ENCODE results near the gene MCC.

Gene MCC

DNA sequence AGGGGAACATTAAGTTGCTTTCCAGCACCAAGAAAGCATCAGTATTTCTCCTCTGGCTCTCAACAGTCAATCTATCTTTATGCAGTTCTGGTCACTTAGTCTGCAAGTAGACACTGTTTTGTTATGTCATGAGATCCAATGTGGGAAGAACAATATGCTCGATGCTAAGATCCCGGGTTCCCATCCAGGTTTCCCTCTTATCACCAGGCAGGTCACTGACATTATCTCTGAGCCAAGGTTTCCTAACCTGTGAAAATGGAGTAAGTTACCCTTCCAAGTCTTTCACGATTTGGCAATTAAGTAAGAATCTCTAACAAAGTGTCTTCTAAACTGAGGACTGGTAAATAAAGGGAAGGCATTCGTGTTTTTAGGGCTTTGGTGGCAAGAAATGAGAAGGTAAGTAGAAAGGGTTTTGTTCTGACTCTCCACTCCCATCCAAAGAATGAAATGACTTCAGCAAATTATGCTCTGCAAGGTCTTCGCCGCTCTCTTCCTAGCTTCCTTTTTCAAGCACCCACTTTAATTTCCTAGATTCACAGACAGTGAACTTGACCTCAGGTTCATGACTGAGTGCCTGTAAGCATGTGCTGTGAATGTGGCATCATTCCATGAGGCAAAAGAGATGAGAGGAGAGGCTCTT is 425.3 kb downstream of the MCC start:
- DNase-seq, result no peak

- DNase-seq, result no peak
Observed at GRCh38 chr5:113061846-113062780, 426.1 kb downstream of the MCC start.

GRCh38 chr5:113060408-113061025 is 427.7 kb downstream of the MCC start:
- no peak for DNase-seq

- DNase-seq, result no peak
Observed at GRCh38 chr5:113059232-113060040, 428.8 kb downstream of the MCC start.

DNA sequence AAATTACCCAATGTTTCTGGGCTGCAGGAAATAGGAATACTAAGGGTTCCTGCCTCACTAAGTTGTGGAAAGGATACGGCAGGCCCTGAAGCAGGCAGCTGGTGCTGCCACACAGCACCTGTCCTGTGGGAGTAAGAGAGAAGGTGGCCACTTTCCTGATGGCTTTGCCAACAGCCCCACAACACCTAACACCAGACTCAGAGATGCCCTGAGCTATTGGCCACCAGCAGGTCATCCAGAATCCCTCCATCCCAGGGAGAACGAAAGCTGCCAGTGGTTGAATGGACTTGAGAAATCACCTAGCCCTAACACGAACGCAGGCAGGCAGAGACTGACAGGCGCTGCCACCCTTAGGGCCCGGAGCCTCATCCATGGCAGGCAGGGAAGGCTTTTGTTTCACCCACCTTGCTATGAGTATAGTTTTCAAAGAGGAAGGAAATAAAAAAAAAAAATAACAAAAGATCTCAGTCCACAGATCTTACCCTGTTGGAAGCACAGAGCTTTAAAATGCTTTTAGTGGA is 429.5 kb downstream of the MCC start:
- DNase-seq, result no peak

GRCh38 chr5:113058269-113058668 is 430.0 kb downstream of the MCC start:
- no peak for DNase-seq

GRCh38 chr5:113057557-113057984 is 430.7 kb downstream of the MCC start:
- no peak for DNase-seq

- no peak for DNase-seq
Observed at GRCh38 chr5:113056988-113057387, 431.3 kb downstream of the MCC start.

- DNase-seq, result no peak
Observed at GRCh38 chr5:113054899-113055298, 433.4 kb downstream of the MCC start.

DNA sequence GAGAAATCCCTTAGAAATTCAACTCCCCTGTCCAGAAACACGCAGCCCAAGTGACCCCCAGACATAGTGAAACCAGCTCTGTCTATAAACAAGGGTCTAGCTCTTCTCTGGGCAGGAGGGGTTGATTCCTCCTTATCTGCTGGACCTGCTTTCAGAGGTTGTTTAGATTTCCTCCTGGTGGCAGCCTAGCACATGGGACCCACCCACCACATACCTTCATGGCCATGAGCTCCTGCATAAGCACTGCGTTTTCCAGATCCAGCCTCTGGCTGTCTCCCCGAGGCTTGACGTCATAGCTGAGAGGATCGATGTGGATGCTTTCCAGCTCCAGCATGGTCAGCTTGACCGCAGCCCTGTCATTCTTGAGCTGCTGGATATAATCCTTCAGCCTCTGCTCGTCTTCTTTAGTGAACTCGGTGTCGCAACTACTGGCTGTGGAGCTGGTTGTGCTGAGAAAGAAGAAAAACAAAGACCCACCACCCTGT is 434.7 kb downstream of the MCC start:
- no peak for DNase-seq

- DNase-seq, result no peak
Observed at GRCh38 chr5:113052041-113052795, 436.0 kb downstream of the MCC start.

DNA sequence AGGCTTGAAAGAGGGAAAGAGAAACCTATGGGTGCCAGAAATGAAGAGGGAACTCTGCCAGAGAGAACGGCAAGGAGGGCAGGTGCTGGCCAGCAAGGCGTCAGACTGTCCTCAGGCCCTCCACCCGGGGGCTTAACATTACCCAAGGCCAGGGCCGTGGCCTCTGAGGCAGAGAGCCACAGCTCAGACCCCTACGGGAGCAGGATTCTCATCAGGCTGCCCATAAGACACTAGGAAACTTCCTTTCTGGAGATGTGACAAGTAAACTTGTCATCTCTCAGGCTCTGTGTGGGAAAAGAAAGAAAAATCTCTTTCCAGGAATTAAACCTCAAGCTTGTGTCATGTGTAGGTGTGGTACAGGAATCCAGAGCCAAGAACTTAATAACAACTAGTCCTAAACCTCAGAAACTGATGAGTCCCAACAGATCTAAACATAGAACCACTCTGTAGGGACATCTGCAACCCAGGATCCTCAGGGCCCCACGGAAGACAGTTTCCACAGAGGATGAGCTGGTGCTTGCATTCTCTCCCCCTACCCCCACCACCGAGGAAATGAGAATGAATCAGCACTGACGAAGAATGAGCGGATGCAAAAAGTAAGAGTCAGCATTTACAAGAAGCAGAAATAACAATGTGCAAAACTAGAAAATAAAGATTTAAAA is 437.4 kb downstream of the MCC start:
- no peak for DNase-seq

GRCh38 chr5:113048931-113049330 is 439.3 kb downstream of the MCC start:
- no peak for DNase-seq

DNA sequence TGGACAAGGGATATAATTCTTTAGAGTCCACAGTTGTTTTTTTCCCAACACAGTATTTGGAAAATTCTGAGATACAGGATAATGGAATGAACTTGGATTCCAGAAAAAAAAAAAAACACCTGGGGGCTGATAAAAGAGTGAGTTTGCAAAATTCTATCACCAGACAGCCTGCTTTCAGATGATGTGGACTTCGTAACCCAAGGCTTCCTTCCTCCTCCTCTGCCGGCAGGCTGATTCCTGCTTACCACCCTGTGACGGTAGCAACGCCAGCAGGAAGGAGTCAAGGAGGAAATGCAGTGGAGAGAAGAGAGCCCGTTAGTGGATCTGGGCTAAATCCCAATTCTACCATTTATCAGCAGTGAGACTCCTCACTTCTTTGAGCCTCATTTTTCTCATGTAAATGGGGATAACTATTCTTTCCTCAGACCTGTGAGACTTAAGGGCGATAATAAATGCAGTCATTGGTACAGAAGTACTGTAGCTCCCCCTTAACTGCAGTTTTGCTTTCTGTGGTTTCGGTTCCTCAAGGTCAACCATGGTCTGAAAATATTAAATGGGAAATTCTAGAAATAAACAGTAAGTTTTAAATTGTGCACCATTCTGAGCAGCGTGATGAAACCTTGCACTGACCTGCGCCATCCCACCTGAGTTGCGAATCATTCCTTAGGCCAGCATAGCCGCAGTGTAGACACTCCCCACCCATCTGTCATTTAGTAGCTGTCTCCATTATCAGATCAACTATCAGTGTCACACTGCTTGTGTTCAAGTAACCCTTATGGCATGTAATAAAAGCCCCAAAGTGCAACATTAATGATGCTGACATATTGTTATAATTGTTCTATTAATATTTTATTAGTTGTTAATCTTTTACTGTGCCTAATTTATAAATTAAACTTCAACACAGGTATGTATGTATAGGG is 440.3 kb downstream of the MCC start:
- DNase-seq, result no peak

- no peak for DNase-seq
Observed at GRCh38 chr5:113047234-113047633, 441.0 kb downstream of the MCC start.

- no peak for DNase-seq
Observed at GRCh38 chr5:113044776-113045465, 443.3 kb downstream of the MCC start.

DNA sequence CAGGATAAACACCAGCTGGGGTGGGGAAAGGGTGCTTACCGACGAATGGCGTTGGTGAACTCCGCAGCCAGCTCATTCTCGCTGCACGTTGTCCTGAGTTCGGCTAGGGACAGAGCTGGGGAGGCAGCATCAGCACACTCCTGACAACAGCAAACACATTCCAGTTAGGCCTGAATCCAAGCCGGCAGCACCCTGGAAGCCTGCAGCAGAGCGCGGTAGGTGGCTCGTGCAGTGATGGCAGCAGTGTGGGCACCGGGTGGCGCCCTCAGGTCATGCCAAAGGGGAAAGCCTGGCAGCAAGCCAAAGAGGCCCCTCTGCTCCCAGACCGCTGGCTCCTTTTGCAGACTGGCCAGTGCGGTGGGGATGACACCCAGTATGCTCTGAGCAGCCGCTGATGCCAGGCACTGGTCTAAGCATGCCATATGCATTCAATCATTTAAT is 444.7 kb downstream of the MCC start:
- no peak for DNase-seq

DNA sequence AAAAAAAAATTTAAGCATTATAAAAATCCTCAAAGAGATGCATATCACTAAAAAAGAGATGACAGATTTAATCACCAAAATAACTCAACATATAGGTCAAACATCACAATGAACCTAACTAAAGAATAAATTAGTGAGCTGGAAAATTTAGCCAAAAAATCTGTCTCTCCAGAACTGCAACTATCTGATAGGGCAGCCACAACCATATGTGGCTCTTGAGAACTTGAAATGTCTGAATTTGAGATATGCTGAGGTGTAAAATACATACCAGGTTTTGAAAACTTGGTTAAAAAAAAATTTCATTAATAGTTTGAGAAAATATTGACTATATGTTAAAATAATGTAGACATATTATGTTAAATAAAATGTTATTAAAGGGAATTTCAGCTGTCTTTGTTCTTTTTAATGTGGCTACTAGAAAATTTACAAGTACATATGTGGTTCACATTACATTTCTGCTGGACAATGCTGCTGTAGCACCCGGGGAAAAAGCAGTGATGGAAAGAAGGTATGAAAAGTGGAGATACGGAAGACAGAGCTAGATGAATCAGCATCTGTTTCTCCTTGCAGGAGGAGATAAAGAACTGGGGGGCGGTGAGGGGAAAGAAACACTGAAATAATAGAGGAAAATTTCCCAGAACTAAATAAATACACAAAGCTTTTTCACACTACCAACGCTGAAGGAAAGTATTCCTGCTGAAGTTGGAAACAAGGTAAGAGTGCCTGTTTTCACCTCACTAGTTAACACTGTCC is 445.6 kb downstream of the MCC start:
- no peak for DNase-seq
